ENCODE results near the gene CACNB4.

DNA sequence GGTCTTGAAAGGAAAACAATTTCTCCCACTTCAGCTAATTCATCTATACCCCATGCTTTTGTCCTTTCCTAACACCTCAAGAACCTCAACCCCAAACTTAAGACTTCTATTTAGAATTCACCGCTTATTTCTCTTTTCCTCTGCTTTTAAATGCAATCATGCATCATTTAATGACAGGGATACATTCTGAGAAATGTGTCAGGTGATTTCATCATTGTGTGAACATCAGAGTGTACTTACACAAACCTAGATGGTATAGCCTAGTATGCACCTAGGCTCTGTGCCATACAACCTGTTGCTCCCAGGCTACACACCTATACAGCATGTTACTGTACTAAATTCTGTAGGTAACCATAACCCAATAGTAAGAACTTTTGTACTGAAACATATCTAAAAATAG is 293.5 kb downstream of the CACNB4 start:
- TF ChIP-seq SUZ12 (IDR thresholded peaks at IDR 0.05) (no peak), ZNF384 (IDR thresholded peaks at IDR 0.05) (no peak), SP1 (IDR thresholded peaks at IDR 0.05) (no peak), TARDBP (IDR thresholded peaks at IDR 0.05) (no peak), FOXK2 (IDR thresholded peaks at IDR 0.05) (no peak), FOXM1 (IDR thresholded peaks at IDR 0.05; ENCODE audit: borderline replicate concordance) (no peak), ELF4 (IDR thresholded peaks at IDR 0.05) (no peak), FOXA1 (IDR thresholded peaks at IDR 0.05) (no peak), BHLHE40 (IDR thresholded peaks at IDR 0.05; ENCODE audit: borderline replicate concordance) (no peak), L3MBTL2 (conservative IDR thresholded peaks at IDR 0.05) (no peak), HDGF (IDR thresholded peaks at IDR 0.05; ENCODE audit: borderline replicate concordance) (no peak), LEF1 (IDR thresholded peaks at IDR 0.05; ENCODE audit: borderline replicate concordance) (no peak), ARNT (IDR thresholded peaks at IDR 0.05) (no peak)

Measured in HEK293T (cell line).